DOHH2 (cell line): Measurements from ENCODE around the gene SYT1.

Experiments
- H3F3A ChIP-seq: fragments of 200-600 bp; sonication (generic), shearing (Covaris generic); 2 replicates; pipeline ENCODE4 v1.6.0; 2016; ENCODE audit warnings: antibody characterized with exemption, mild to moderate bottlenecking; ENCODE audit not compliant: control insufficient read depth, insufficient read depth
- H3K27ac ChIP-seq: fragments of 200-600 bp; sonication (generic); 2 replicates; pipeline ENCODE4 v1.5.1; 2014; ENCODE audit warnings: low read depth, mild to moderate bottlenecking, low read length, moderate library complexity
- H3K27me3 ChIP-seq: fragments of 200-600 bp; sonication (generic); 2 replicates; pipeline ENCODE4 v1.6.1; 2014; ENCODE audit warnings: mild to moderate bottlenecking, low read length, mixed read lengths; ENCODE audit not compliant: control insufficient read depth
- H3K36me3 ChIP-seq: fragments of 200-600 bp; sonication (generic); 2 replicates; pipeline ENCODE4 v1.6.1; 2014; ENCODE audit warnings: mild to moderate bottlenecking, low read length, moderate library complexity, mixed read lengths; ENCODE audit not compliant: control insufficient read depth
- H3K4me1 ChIP-seq: fragments of 200-600 bp; sonication (generic); 2 replicates; pipeline ENCODE4 v1.6.1; 2014; ENCODE audit warnings: mild to moderate bottlenecking, low read length, mixed read lengths; ENCODE audit not compliant: control insufficient read depth
- H3K4me2 ChIP-seq: fragments of 200-600 bp; sonication (generic); 2 replicates; pipeline ENCODE4 v1.6.0; 2014; ENCODE audit warnings: mild to moderate bottlenecking, low read length, moderate library complexity
- H3K4me3 ChIP-seq: fragments of 200-600 bp; sonication (generic); 2 replicates; pipeline ENCODE4 v1.5.1; 2014; ENCODE audit warnings: mild to moderate bottlenecking, low read length, mixed read lengths
- H3K79me2 ChIP-seq: fragments of 200-600 bp; sonication (generic); 2 replicates; pipeline ENCODE4 v1.6.1; 2014; ENCODE audit warnings: mild to moderate bottlenecking, low read length, mixed read lengths; ENCODE audit not compliant: control insufficient read depth
- H3K9me2 ChIP-seq: fragments of 200-600 bp; sonication (generic); replicated peaks from 2 replicates; pipeline ENCODE4 v1.6.1; 2014; ENCODE audit warnings: mild to moderate bottlenecking, low read length, mixed read lengths; ENCODE audit not compliant: control insufficient read depth
- H3K9me3 ChIP-seq: fragments of 200-600 bp; sonication (generic); 2 replicates; pipeline ENCODE4 v1.6.1; 2014; ENCODE audit warnings: antibody characterized with exemption, low read length, mixed read lengths; ENCODE audit not compliant: control insufficient read depth, insufficient read depth
- H4K20me1 ChIP-seq: fragments of 200-600 bp; sonication (generic); 2 replicates; pipeline ENCODE4 v1.6.0; 2014; ENCODE audit warnings: low read depth, mild to moderate bottlenecking, antibody characterized with exemption, low read length, moderate library complexity; ENCODE audit not compliant: control insufficient read depth, insufficient read depth
- EZH2phosphoT487 ChIP-seq: fragments of 200-600 bp; sonication (generic); IDR thresholded peaks from 2 replicates; pipeline ENCODE4 v1.6.1; 2017; ENCODE audit warnings: borderline replicate concordance, mild to moderate bottlenecking, antibody characterized with exemption, low read length, moderate library complexity, mixed read lengths
- TF ChIP-seq, protein P1 (sequence below): fragments of 200-600 bp; sonication (generic); IDR thresholded peaks from one replicate; pipeline ENCODE4 v1.5.1; 2014; ENCODE audit warnings: antibody characterized with exemption, mild to moderate bottlenecking, low read depth, low read length; ENCODE audit not compliant: poor library complexity, severe bottlenecking

SYT1 gene

GRCh38 chr12:79012636-79013035, 148.1 kb downstream of the SYT1 start:
- no peaks in the 10 kb centered on the region for H3K36me3 ChIP-seq
- no peak overlapping the region for H3K4me2 ChIP-seq
- no peak overlapping the region for H3K27ac ChIP-seq
- no peaks in the 10 kb centered on the region for H3K9me2 ChIP-seq
- no peaks in the 10 kb centered on the region for H3K9me3 ChIP-seq
- H3K79me2 ChIP-seq = no peaks in the 10 kb centered on the region
- H4K20me1 ChIP-seq = no peaks in the 10 kb centered on the region
- no peaks in the 10 kb centered on the region for H3K4me1 ChIP-seq
- no peak for TF ChIP-seq EZH2phosphoT487
- TF ChIP-seq, protein P1, sequence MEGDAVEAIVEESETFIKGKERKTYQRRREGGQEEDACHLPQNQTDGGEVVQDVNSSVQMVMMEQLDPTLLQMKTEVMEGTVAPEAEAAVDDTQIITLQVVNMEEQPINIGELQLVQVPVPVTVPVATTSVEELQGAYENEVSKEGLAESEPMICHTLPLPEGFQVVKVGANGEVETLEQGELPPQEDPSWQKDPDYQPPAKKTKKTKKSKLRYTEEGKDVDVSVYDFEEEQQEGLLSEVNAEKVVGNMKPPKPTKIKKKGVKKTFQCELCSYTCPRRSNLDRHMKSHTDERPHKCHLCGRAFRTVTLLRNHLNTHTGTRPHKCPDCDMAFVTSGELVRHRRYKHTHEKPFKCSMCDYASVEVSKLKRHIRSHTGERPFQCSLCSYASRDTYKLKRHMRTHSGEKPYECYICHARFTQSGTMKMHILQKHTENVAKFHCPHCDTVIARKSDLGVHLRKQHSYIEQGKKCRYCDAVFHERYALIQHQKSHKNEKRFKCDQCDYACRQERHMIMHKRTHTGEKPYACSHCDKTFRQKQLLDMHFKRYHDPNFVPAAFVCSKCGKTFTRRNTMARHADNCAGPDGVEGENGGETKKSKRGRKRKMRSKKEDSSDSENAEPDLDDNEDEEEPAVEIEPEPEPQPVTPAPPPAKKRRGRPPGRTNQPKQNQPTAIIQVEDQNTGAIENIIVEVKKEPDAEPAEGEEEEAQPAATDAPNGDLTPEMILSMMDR = no peak
- no peak overlapping the region for H3K4me3 ChIP-seq
- no peaks in the 10 kb centered on the region for H3F3A ChIP-seq
- H3K27me3 ChIP-seq = no peaks in the 10 kb centered on the region

DNA sequence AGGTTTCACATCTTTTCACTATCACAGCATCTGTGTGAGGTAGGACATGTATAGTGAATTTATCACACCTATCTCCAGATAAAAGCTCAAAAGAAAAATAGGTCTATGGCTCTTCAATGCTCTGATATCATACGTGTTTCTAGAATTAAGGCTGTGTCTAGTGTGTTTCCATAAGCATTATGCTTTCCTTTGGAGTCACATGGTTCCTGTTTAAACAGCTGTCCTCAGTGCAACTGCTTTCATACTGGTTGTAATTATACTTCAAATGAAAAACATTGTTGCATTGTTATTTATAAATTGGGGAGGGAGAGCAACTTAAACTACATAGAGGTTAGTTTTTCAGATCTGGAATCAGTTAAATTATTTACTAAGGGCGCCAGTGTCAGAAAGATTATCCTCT, 151.6 kb downstream of the SYT1 start:
- no peak overlapping the region for H3K4me2 ChIP-seq
- TF ChIP-seq EZH2phosphoT487 = no peak
- TF ChIP-seq, protein P1 = no peak

GRCh38 chr12:79019672-79020071, 155.1 kb downstream of the SYT1 start:
- H4K20me1 ChIP-seq = no peaks in the 10 kb centered on the region
- no peak for TF ChIP-seq EZH2phosphoT487
- TF ChIP-seq, protein P1 = no peak
- no peaks in the 10 kb centered on the region for H3F3A ChIP-seq
- H3K27me3 ChIP-seq = no peaks in the 10 kb centered on the region
- H3K4me3 ChIP-seq = no peak overlapping the region
- no peaks in the 10 kb centered on the region for H3K36me3 ChIP-seq
- H3K27ac ChIP-seq = no peak overlapping the region
- no peaks in the 10 kb centered on the region for H3K4me1 ChIP-seq
- no peak overlapping the region for H3K4me2 ChIP-seq
- no peaks in the 10 kb centered on the region for H3K9me2 ChIP-seq
- H3K79me2 ChIP-seq = no peaks in the 10 kb centered on the region
- no peaks in the 10 kb centered on the region for H3K9me3 ChIP-seq

More for the DNA sequence above, 151.6 kb downstream of the SYT1 start:
- H4K20me1 ChIP-seq = no peaks in the 10 kb centered on the region
- H3K27me3 ChIP-seq = no peaks in the 10 kb centered on the region
- H3K36me3 ChIP-seq = no peaks in the 10 kb centered on the region
- H3K4me1 ChIP-seq = no peaks in the 10 kb centered on the region
- no peaks in the 10 kb centered on the region for H3K9me3 ChIP-seq
- H3K79me2 ChIP-seq = no peaks in the 10 kb centered on the region
- H3K27ac ChIP-seq = no peak overlapping the region
- no peaks in the 10 kb centered on the region for H3K9me2 ChIP-seq
- no peaks in the 10 kb centered on the region for H3F3A ChIP-seq
- H3K4me3 ChIP-seq = no peak overlapping the region

GRCh38 chr12:79020106-79020505, 155.5 kb downstream of the SYT1 start:
- Histone ChIP-seq H3K4me3 (no peak overlapping the region), H3K4me2 (no peak overlapping the region), H4K20me1 (no peaks in the 10 kb centered on the region), H3F3A (no peaks in the 10 kb centered on the region), H3K27ac (no peak overlapping the region), H3K79me2 (no peaks in the 10 kb centered on the region), H3K9me2 (no peaks in the 10 kb centered on the region), H3K27me3 (no peaks in the 10 kb centered on the region), H3K36me3 (no peaks in the 10 kb centered on the region), H3K4me1 (no peaks in the 10 kb centered on the region), H3K9me3 (no peaks in the 10 kb centered on the region)
- TF ChIP-seq EZH2phosphoT487 = no peak
- TF ChIP-seq, protein P1 = no peak
